Muscle of arm (tissue), 12 donors: ENCODE results near the gene TMEM141. TPM values are rescaled to one million over a fixed set of nuclear protein-coding genes. Genes with fewer than 3 reads are reported as not detected.
"Not testable (repeated sequence)": the region's sequence is repeated elsewhere in the genome, so short reads cannot be mapped to it uniquely, and the experiment has no call there.

Source experiments
- DNase-seq: peaks from one replicate; pipeline ENCODE4 v3.0.0-alpha.2; 2013
- polyA plus RNA-seq, 12 donors: library from polyadenylated mRNA; unstranded; fragments of 120-200 nt; gene quantifications; one replicate each; pipeline ENCODE4 v1.2.1, GENCODE V29; 2013; ENCODE audit not compliant: insufficient read length in 12 of 12

TMEM141 gene
- polyA plus RNA-seq, 12 donors = 26.7 to 128 (median 30.8) TPM; not detected in 1

DNA sequence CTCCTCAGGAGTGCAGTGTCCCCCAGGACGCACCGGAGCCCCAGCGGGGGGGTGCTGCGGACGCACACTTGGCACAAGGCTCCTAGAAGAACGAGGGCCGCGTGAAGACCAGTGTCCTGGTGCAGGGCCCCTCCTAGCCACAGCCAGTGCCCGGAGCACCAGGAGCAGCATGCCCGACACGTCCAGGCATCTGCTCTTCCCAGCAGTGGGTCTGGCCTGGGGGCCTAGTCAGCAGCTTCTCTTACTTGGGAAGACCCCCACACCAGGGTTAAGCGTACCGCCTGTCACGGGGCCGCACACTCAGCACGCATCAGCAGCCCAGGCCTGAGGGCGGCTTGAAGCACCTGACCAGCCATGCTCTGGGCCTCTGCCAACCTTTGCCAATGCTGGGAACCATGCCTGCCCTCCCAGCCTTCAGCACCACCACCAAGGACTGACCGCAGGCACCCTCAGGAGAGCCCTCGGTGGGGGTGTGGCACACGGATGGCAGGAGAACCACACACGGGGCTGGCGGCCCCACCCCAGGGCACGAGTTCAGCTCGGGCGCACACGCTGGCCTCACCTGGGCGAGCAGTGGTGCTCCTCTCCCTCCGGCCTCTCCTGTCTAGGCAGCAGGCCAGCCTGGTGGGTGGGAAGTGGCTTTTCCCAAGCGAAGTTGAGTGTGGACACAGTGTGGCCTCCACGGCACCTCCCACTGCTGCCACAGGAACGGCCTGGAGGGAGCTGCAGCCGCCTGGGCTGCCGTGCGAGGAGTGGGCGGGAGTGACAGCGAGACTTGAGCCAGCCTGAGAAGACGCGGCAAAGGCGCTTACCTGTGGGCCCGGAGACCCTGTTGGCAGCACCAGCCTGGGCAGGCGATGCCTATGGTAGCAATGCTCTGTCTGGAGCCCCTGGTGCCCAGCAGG, 39.1 kb downstream of the TMEM141 start:
- DNase-seq = no peak

DNA sequence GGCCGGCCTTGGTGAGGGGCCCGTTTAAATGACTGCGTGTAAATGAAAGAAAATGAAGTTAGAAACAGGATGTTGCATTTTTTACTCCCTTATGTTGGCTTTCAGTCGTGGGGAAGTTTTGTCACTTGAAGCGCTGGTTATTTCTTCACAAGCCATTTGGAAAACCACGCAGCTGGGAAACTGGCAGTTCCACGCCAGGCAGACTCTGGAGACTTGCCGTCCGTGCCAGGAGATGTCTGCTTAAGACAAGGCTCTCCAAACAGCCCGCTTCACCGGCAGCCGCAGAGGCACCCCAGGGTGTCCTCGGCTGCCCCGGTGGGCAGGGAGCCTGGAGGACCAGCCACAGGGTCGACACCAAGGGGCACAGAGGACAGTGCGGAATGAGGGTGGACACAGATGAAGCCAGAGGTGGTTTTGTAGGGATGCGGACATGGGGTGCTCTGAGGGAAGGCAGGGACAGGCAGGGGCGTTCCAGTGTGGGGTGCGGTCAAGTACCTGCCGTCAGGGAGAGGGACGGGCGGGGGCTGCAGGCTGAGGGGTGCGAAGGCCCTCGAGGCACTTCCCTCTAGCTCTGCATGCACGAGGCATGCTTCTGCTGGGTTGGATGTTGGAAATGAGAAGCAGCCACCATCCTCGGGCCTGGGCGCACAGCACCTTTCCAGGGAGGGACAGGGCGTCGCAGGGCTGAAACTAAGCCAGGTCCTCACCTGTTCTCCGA, 40.0 kb downstream of the TMEM141 start:
- no peak for DNase-seq

DNA sequence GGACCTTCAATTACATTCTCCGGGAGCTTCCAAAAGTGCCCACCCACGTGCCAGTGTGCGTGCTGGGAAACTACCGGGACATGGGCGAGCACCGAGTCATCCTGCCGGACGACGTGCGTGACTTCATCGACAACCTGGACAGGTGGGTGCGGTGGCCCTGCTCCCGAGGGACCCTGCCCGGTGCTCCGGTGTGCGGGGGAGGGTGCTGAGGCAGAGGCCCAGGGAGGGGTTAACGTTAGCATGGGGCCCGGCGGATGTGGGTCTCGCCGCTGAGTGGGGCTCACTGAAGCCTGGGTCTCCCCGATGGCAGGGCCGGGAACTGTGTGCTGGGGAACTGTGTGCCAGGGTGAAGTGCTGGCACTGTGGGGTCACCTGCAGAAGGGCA, 40.6 kb downstream of the TMEM141 start:
- DNase-seq = no peak

DNA sequence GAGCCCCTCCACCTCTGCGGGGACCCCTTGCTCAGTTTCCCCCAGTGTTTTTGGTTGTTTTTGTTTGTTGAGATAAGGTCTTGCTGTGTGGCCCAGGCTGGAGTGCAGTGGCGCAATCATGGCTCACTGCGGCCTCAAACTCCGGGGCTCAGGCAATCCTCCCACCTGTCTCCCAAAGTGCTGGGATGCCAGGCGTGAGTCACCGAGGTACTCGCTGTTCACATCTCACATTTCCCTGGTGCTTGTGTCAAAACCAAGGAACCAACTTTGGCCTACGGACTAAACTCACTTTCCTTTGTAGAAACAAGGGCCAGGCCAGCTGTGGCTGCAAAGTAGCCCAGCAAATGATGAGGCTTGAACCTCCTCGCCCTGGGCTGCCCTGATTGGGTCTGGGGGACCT, 41.4 kb downstream of the TMEM141 start:
- no peak for DNase-seq

DNA sequence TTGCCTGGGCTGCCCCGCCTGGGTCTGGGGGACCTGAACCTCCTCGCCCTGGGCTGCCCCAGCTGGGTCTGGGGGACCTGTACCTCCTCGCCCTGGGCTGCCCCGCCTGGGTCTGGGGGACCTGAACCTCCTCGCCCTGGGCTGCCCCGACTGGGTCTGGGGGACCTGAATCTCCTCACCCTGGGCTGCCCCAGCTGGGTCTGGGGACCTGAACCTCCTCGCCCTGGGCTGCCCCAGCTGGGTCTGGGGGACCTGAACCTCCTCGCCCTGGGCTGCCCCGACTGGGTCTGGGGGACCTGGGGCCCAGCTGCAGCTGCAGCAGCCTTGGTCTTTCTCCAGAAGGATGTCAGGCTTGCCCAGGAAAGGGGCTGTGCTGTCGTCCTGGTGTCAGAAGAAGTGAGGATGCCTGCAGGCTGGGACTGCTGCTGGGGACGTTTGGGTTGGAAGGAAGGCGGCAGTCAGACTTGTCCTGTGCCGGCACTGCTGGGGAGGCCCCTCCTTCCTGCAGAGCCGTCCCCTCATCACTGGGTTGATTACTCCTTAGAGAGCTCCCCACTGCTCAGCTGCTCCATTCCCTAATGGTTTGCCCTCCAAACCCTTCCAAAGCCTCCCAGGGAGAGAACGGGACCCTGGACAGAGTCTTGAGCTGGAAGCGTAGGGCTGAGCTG, 42.4 kb downstream of the TMEM141 start:
- DNase-seq = not testable (repeated sequence)

DNA sequence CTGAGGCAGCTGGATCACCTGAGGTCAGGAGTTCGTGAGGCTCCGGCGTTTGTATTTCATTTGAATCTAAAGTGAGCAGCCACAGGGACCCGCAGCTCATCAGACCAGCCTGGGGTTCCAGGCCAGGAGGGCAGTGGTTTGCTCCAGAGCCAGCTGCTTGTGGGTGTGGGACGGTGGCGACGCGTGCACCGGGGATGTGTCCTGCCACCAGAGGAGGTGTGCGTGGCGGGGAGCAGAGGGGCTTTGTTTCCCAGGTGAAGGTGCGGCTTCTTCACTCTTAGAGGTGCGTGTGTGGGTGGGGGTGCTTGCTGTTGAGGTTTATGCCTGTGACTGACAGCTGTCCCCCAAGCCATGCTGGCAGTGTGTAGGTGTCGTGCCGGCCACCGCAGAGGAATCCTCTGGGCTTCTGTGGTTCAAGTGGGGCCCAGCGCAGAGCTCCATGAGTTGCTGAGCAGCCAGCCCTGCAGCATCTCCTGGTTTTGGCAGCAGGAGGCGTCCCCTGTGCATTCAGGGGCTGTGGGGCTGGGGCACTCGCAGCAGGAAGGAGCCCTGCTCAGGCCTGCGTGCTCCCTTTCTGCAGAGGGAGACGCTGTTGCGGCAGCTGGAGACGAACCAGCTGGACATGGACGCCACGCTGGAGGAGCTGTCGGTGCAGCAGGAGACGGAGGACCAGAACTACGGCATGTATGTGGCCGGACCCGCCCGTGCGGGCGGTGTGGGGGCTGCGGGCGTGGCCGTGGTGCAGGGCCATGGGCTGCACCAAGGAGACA, 44.2 kb downstream of the TMEM141 start:
- no peak for DNase-seq

DNA sequence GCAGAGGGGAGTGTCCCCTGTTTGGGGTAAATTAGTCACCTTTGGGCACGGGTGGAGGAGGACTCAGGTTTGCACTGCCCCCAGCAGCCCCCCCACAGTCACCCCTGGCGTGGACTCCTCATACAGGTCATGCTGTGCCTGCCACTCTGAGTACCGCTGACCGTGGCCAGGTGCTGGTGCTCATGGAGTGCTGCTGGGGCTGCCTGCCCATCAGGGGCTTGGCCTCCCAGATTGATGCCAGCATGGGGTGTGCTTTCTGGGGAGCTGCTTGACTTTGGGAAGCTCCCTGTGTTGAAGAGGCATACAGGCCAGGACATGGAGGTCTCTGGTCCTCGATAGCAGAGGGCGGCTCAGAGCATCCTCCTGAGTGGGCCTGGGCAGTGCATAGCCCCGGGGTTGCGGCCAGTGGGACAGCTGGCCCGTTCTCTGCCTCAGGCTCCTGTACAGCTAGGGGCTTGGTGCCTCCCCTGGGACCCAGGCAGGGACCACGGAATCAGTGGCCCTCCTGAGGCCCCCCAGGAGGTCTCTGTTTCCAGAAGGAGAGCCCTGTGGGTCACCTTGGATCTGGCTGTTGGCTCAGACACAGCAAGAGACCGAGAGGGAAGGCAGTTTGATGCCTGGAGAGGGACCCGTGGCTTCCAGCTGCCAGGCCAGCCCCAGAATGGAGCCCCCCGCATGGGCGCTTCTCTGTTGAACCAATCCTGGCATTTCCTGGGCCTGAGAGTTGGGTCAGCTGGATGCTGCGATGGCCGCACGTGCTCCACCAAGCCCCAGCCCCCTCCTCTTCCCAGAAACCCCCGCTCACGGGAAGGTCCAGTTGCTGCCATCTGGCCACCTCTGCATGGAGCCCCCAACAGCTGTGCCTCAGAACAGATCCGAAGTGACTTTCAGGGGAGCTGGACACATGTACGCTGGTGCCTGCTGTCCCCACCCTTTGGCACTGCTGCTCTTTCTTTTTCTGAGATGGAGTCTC, 45.1 kb downstream of the TMEM141 start:
- no peak for DNase-seq

DNA sequence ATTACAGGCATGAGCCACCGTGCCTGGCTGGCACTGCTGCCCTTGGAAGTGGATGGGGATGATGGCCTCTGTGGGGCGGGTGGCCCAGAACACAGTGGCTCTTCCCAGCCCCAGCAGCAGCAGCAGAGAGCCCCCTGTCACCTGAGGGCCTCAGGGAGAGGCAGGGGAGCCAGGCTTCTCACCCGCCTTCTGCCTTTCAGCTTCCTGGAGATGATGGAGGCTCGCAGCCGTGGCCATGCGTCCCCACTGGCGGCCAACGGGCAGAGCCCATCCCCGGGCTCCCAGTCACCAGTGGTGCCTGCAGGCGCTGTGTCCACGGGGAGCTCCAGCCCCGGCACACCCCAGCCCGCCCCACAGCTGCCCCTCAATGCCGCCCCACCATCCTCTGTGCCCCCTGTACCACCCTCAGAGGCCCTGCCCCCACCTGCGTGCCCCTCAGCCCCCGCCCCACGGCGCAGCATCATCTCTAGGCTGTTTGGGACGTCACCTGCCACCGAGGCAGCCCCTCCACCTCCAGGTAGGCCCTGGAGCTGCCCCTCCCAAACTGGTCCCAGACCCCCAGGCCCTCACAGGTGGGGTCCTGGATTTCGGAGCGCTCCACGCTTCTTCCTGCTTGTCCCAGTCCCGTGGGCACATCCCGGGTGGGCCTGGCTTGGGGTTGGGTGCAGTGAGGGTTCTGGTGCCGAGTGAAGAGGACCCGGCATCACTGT, 46.2 kb downstream of the TMEM141 start:
- DNase-seq = no peak

DNA sequence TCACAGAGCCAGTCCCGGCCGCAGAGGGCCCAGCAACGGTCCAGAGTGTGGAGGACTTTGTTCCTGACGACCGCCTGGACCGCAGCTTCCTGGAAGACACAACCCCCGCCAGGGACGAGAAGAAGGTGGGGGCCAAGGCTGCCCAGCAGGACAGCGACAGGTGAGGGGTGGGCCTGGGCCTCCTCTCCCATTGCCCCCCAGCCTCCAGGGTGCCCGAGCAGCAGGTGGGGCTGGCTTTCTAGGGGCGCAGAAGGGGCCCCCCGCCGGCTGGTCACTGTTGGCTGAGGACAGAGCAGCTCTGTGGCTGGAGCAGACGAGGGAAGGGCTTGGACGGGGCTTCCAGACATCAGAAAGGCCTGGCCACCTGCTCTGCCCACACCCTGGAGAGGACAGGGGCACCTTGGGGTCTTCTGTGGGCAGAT, 46.7 kb downstream of the TMEM141 start:
- not testable (repeated sequence) for DNase-seq

DNA sequence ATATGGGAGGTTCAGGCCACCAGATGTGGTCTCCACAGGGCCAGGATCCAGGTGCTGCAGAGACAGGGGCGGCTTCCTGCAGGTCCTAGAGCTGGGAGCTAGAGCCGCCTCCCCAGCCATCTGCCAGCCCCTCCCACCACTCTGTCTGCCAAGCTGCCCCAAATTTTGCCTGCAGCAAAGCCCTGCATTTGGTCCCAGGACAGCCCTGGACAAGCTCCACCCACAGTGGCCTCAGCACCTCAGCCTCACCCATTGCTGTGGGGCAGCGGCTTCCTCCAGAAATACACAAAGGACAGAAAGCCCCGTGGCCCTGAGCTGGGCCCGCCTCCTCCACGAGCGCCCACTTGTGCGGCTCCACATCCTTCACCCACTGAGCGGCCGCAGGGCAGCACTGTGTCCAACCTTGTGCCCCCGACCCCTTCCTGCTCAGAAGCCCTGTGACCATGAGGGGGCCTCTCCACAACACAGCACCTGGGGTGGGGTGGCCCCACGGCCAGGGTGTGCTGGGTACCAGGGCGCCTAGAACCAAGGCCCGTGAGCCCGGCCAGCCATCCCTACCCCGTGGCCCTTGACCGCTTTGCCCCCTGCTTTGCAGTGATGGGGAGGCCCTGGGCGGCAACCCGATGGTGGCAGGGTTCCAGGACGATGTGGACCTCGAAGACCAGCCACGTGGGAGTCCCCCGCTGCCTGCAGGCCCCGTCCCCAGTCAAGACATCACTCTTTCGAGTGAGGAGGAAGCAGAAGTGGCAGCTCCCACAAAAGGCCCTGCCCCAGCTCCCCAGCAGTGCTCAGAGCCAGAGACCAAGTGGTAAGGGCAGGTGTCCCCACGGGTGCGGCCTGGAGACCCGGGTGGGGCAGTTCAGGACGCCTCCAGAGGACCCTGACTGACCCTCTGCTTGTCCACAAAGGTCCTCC, 47.4 kb downstream of the TMEM141 start:
- DNase-seq = no peak

DNA sequence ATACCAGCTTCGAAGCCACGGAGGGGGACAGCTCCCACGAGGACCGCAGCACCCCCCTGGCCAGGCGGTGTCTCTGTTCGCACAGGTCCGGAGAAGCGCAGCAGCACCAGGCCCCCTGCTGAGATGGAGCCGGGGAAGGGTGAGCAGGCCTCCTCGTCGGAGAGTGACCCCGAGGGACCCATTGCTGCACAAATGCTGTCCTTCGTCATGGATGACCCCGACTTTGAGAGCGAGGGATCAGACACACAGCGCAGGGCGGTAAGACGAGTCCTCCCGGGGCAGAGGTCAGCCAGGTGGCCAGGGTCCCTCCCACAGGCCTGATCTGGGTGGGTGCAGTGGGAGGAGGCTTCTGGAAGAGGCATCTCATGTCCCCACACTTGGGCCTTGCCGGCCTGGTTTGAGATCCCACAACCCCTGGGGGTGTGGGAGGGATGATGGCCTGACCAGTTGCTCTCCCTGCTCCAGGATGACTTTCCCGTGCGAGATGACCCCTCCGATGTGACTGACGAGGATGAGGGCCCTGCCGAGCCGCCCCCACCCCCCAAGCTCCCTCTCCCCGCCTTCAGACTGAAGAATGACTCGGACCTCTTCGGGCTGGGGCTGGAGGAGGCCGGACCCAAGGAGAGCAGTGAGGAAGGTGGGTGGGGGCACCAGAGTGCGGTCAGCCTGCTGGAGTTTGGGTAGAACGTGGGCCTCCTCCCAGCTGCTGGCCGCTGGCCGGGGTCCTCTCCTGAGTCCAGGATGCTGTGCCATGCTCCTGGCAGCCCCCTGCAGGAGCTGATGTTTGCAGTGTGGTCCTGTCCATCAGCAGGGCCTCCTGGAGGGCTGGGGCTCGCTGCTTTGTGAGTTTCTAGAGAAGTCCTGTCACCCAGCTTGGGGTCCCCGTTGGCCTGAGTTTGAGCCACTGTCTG, 48.3 kb downstream of the TMEM141 start:
- DNase-seq = no peak

DNA sequence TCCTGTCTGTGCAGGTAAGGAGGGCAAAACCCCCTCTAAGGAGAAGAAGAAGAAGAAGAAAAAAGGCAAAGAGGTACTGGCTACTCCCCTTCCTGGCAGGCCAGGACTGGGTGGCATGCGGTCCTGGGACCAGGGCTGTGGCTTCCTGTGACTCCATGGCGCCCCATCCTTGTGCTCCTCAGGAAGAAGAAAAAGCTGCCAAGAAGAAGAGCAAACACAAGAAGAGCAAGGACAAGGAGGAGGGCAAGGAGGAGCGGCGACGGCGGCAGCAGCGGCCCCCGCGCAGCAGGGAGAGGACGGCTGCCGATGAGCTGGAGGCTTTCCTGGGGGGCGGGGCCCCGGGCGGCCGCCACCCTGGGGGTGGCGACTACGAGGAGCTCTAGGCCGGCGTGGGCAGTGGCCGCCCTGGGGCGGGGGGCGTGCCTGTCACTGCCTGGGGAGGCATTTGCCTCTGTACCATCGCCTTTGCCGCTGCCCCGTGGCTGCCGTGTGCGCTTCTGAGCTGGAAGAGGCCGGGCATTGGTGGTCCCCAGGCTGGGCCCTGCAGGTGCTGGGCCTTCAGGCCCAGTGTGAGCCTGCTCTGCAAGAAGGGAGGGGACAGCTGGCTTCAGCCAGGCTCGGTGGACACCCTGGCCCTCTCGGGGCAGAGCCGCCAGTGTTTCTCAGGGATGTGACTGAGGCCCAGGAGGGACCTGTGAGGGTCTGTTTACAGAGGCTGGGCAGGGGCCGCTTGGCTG, 49.2 kb downstream of the TMEM141 start:
- DNase-seq = no peak

DNA sequence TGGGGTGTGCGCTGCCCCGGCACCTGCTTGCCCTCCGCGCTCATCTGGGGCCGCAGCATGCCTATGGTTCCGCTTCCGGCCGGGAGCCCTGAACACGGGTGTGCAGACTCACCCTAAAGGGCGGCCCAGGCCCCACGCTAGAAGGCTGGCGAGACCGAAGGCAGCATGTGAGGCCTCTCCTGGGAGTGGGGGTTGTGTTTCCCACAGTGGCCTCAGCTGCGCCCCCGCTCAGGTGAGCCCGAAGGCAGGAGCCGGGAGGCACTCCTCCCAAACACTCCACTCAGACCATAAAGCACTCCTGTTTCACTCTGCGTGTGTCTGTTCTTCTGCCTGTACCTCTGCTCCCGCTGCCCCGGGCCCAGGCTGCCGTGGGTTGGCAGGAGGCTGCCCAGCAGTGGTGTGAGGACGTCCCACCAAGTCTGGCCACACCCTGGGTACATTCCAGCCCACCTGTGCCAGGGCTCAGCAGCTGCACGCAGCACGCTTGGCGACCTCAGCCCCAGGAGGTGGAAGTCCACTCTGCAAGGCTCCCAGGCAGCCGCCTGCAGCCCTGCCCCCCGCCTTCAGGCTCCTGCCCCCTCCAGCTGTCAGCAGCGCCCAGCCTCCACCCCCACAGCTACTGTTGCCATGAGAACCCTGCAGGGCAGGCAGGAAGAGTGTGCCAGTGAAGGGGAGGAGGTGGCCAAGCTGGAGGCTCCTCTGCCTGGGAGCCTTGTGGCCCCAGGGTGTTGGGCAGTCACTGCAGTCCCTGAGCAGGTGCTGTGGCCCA, 49.9 kb downstream of the TMEM141 start:
- no peak for DNase-seq

DNA sequence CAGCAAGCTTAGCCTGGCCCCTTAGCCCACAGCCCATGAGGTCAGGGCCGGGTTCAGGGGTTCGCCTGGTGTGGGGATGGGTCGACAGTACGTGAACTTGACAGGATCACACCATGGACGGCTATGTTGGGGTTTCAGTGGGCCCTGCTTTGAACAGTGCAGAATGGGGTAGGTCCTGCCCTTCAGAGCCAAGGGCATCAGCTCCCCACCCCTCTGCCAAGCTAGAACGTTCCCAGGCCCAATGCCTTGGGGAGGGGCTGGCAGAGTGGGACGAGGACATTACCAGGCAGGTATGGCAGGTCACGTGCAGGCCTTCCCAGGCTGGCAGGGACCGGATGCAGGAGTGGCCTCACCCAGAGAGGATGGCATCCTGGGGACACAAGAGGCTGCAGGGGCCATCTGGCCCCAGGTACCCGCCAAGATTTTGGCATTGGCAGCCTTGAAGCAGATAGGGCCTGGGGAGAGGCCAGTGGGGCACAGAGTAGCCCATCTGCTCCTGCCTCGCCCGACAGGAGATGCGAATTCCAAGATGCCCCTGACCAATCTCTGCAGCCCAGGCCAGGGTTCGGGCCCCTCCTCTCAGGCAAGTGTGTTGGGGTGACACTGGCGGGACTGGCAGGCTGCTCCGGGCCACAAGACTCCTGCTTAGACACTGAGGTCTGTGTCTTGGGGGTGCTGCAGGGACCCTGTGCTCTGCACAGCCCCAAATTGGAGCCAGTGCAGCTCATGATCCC, 50.7 kb downstream of the TMEM141 start:
- not testable (repeated sequence) for DNase-seq

DNA sequence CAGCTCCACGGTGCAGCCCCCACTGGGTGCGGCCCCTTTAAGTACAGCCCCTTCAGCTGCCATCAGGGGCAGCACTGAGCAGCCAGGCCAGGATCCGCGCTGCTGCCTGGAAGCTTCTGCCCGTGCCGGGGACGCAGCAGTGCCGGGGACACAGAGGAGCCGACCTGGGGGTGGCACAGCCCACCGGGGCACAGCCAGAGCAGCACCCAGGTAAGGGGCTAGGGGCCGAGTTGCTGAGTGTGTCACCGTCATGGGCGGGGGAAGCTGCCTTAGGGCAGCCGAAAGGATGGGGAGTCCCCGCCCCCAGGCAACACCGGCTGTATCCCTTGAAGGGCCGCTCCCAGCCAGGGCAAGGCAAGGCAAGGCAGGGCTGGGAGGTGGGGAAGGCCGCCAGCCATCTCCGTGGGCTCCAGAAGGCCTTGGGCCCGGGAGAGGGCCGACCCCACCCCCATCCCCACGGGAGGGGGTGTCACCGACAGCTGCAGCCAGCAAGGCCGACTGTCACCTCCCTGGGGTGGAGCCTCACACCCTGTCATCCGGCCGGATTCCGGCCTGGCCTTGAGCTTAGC, 51.3 kb downstream of the TMEM141 start, which contains the start of gene AJM1:
Gene AJM1, plus strand, starts transcription at position 99 of the 569 bp plus-strand sequence. CDS start 1,937 bp downstream, outside the sequence.
- DNase-seq = peak; percentile 78
